Skin epidermis (tissue), 12 donors: ENCODE measurements around the gene CNTN5.
"Not testable (repeated sequence)": the region's sequence is repeated elsewhere in the genome, so short reads cannot be mapped to it uniquely, and the experiment has no call there.

ENCODE experiments used
- H3K27ac ChIP-seq, 21 experiments: fragments of 200-600 bp; sonication (generic) in 11 of 21; one replicate each; pipeline ENCODE4 v1.5.0; 2020; ENCODE audit warnings: mild to moderate bottlenecking in 3 of 21, inconsistent platforms in 2 of 21, moderate library complexity in 2 of 21
- H3K4me3 ChIP-seq, 7 experiments: fragments of 200-600 bp; sonication (generic) in 2 of 7; one replicate each; pipeline ENCODE4 v1.5.0; 2020; ENCODE audit warnings: inconsistent platforms in 2 of 7, mild to moderate bottlenecking in 2 of 7, moderate library complexity in 1 of 7

Gene CNTN5

GRCh38 chr11:99814738-99815137 lies 794.0 kb downstream of the CNTN5 start:
- Histone ChIP-seq H3K4me3 (no peak overlapping the region), H3K27ac (no peak overlapping the region)

- Histone ChIP-seq H3K4me3 (no peak overlapping the region), H3K27ac (no peak overlapping the region)
These were observed 798.2 kb downstream of the CNTN5 start for GRCh38 chr11:99818991-99819390.

- Histone ChIP-seq H3K27ac (no peak overlapping the region), H3K4me3 (no peak overlapping the region)
These were observed 802.3 kb downstream of the CNTN5 start for GRCh38 chr11:99822846-99823565.

- H3K4me3 ChIP-seq, H3K27ac ChIP-seq: not testable (repeated sequence)
These were observed 816.0 kb downstream of the CNTN5 start for GRCh38 chr11:99836739-99837138.

GRCh38 chr11:99841885-99842284 lies 821.1 kb downstream of the CNTN5 start:
- Histone ChIP-seq H3K27ac (no peak overlapping the region), H3K4me3 (no peak overlapping the region)

GRCh38 chr11:99865951-99866350 lies 845.2 kb downstream of the CNTN5 start:
- H3K4me3 ChIP-seq, result no peak overlapping the region
- no peak overlapping the region for H3K27ac ChIP-seq

GRCh38 chr11:99881610-99882009 lies 860.9 kb downstream of the CNTN5 start:
- Histone ChIP-seq H3K4me3 (no peak overlapping the region), H3K27ac (no peak overlapping the region)

GRCh38 chr11:99884750-99885149 lies 864.0 kb downstream of the CNTN5 start:
- H3K27ac ChIP-seq, result no peak overlapping the region
- no peak overlapping the region for H3K4me3 ChIP-seq

GRCh38 chr11:99887481-99887880 lies 866.7 kb downstream of the CNTN5 start:
- no peak overlapping the region for H3K4me3 ChIP-seq
- H3K27ac ChIP-seq, result no peak overlapping the region

GRCh38 chr11:99893811-99894210 lies 873.1 kb downstream of the CNTN5 start:
- no peak overlapping the region for H3K4me3 ChIP-seq
- H3K27ac ChIP-seq, result no peak overlapping the region

- no peak overlapping the region for H3K27ac ChIP-seq
- no peak overlapping the region for H3K4me3 ChIP-seq
These were observed 880.4 kb downstream of the CNTN5 start for GRCh38 chr11:99901175-99901574.

GRCh38 chr11:99911116-99911515 lies 890.4 kb downstream of the CNTN5 start:
- Histone ChIP-seq H3K4me3 (no peak overlapping the region), H3K27ac (no peak overlapping the region)

GRCh38 chr11:99916078-99916477 lies 895.3 kb downstream of the CNTN5 start:
- Histone ChIP-seq H3K4me3 (no peak overlapping the region), H3K27ac (no peak overlapping the region)

GRCh38 chr11:99918761-99919160 lies 898.0 kb downstream of the CNTN5 start:
- Histone ChIP-seq H3K4me3 (no peak overlapping the region), H3K27ac (no peak overlapping the region)

GRCh38 chr11:99920956-99921355 lies 900.2 kb downstream of the CNTN5 start:
- H3K4me3 ChIP-seq, result no peak overlapping the region
- no peak overlapping the region for H3K27ac ChIP-seq

- H3K4me3 ChIP-seq, result no peak overlapping the region
These were observed 905.2 kb downstream of the CNTN5 start for GRCh38 chr11:99925968-99926367.

GRCh38 chr11:99932684-99933083 lies 911.9 kb downstream of the CNTN5 start:
- Histone ChIP-seq H3K4me3 (no peak overlapping the region), H3K27ac (no peak overlapping the region)

More at GRCh38 chr11:99925968-99926367, 905.2 kb downstream of the CNTN5 start:
- no peak overlapping the region for H3K27ac ChIP-seq

- H3K27ac ChIP-seq, result no peak overlapping the region
These were observed 913.3 kb downstream of the CNTN5 start for GRCh38 chr11:99934008-99934407.

GRCh38 chr11:99937330-99937729 lies 916.6 kb downstream of the CNTN5 start:
- Histone ChIP-seq H3K4me3 (no peak overlapping the region), H3K27ac (no peak overlapping the region)

More at GRCh38 chr11:99934008-99934407, 913.3 kb downstream of the CNTN5 start:
- no peak overlapping the region for H3K4me3 ChIP-seq

GRCh38 chr11:99952816-99953215 lies 932.1 kb downstream of the CNTN5 start:
- Histone ChIP-seq H3K27ac (no peak overlapping the region), H3K4me3 (no peak overlapping the region)

GRCh38 chr11:99960536-99960935 lies 939.8 kb downstream of the CNTN5 start:
- Histone ChIP-seq H3K27ac (no peak overlapping the region), H3K4me3 (no peak overlapping the region)

- H3K27ac ChIP-seq, result no peak overlapping the region
These were observed 947.6 kb downstream of the CNTN5 start for GRCh38 chr11:99968336-99968735.

More at GRCh38 chr11:99968336-99968735, 947.6 kb downstream of the CNTN5 start:
- no peak overlapping the region for H3K4me3 ChIP-seq
